Vagina (tissue), 2 donors: Measurements from ENCODE around the gene CSRNP3.

ENCODE experiments used
- POLR2A ChIP-seq, 2 donors: fragments of 450-650 bp; IDR thresholded peaks; one replicate each; pipeline ENCODE4 v1.6.1; 2017; ENCODE audit warnings: antibody characterized with exemption in 2 of 2, mild to moderate bottlenecking in 2 of 2, moderate library complexity in 2 of 2
- POLR2AphosphoS5 ChIP-seq, 2 donors: sonication (generic); formaldehyde crosslinking; IDR thresholded peaks; one replicate each; pipeline ENCODE4 v1.9.0; 2017; ENCODE audit warnings: antibody characterized with exemption in 2 of 2, mild to moderate bottlenecking in 2 of 2, low read depth in 1 of 2; ENCODE audit not compliant: insufficient read depth in 1 of 2
- TF ChIP-seq, protein P1 (sequence below), 3 experiments: fragments of 450-650 bp in 2 of 3; fragments of 200-600 bp in 1 of 3; sonication (generic) in 1 of 3; IDR thresholded peaks; one replicate each; pipeline ENCODE4 v1.5.1; 2017 to 2019; ENCODE audit warnings: antibody characterized with exemption in 3 of 3, mild to moderate bottlenecking in 2 of 3, moderate library complexity in 2 of 3

DNA sequence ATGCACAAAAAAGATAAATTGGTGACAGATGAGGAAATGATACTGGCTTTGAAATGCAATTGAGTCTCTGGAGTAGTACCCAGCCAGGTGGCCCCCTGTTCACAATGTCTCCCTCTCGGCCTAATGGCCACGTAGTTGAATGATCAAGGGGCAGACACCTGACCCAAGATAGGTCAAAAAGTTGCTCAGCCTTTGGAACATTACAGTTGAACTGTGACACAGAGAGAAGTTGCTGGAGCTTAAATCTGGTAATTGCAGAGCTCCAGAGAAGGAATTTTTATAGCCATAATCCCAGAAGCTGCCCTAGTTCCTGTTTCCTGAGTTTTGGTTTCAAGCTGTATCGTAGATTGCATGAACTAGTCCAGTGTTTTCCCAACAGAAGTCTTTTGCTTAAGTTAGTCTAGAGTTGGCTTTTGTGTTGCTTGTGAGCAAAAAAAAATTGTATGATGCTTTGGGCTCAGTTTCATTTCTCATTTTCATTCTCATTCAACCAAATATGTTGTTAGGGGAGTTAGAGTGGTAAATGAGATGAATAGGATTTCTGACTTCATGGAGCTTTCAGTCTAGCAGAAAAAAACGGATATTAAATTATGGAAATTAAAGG lies 117.9 kb downstream of the CSRNP3 start:
- TF ChIP-seq, protein P1, sequence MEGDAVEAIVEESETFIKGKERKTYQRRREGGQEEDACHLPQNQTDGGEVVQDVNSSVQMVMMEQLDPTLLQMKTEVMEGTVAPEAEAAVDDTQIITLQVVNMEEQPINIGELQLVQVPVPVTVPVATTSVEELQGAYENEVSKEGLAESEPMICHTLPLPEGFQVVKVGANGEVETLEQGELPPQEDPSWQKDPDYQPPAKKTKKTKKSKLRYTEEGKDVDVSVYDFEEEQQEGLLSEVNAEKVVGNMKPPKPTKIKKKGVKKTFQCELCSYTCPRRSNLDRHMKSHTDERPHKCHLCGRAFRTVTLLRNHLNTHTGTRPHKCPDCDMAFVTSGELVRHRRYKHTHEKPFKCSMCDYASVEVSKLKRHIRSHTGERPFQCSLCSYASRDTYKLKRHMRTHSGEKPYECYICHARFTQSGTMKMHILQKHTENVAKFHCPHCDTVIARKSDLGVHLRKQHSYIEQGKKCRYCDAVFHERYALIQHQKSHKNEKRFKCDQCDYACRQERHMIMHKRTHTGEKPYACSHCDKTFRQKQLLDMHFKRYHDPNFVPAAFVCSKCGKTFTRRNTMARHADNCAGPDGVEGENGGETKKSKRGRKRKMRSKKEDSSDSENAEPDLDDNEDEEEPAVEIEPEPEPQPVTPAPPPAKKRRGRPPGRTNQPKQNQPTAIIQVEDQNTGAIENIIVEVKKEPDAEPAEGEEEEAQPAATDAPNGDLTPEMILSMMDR (IDR thresholded peaks at IDR 0.05): no peak
- TF ChIP-seq POLR2A (IDR thresholded peaks at IDR 0.05) (no peak), POLR2AphosphoS5 (IDR thresholded peaks at IDR 0.05; ENCODE audit: insufficient read depth in 1 of 2, low read depth in 1 of 2) (no peak)
